Measurements from ENCODE around the gene MFRP. TPM values are rescaled to one million over a fixed set of nuclear protein-coding genes. Genes with fewer than 3 reads are reported as not detected.
A peak's percentile ranks its signal among the peaks of the same experiment; 100 is the strongest.

Gene MFRP
- total and polyA plus RNA-seq, 9 of the 15 experiments (the other 6 are each of a cell fraction or from before 2014, with no cell fraction given) = not detected

GRCh38 chr11:119320776-119321524 is 25.6 kb downstream of the MFRP start:
- H3K4me2 ChIP-seq (ENCODE audit: insufficient read depth, low read length) = peak overlapping the region; percentile 87
- in situ Hi-C loops (cut with MboI) (no loop called here), intact Hi-C loops (cut with micrococcal nuclease) (loop anchor here (5.0 kb wide), 1 partner anchor 394 kb away; the partner anchor contains the start of gene BCL9L)
- peak overlapping the region; percentile 99 for H2AFZ ChIP-seq (ENCODE audit: low read depth, low read length)
- peak overlapping the region; percentile 93 for H3K27ac ChIP-seq (ENCODE audit: extremely low read depth, low read depth, low read length)
- POLR2A ChIA-PET = interaction anchor here (0.5 to 5.1 kb wide), 20 partner anchors 11 to 804 kb away, joined by 3 to 22 read pairs (median 4); partner anchors contain the start of genes C2CD2L, CBL, RNF26 and USP2
- peak overlapping the region; percentile 48 for H3K4me3 ChIP-seq
- FAIRE-seq (no peak), ATAC-seq (peak; percentile 73), DNase-seq (ENCODE audit: extremely low read depth in 1 of 4, low spot score in 3 of 4) (peak; percentile 81 to 84 (median 83))
- H3K79me2 ChIP-seq (ENCODE audit: control insufficient read depth, insufficient read depth, low read length) = peaks cover 21% of the 10 kb centered on the region; the same call in 2 of the 3 replicates
- peaks cover 47 to 66% of the 10 kb centered on the region in 2 experiments for H3K4me1 ChIP-seq (replicated peaks in 1 of 2; ENCODE audit: control insufficient read depth in 2 of 2, insufficient read depth in 2 of 2, low read length in 2 of 2)
- H4K20me1 ChIP-seq (replicated peaks; ENCODE audit: control insufficient read depth, insufficient read depth, low read length) = no peaks in the 10 kb centered on the region
- no peaks in the 10 kb centered on the region for H3K9me1 ChIP-seq (ENCODE audit: control insufficient read depth, insufficient read depth, low read length)
- H3K27me3 ChIP-seq (ENCODE audit: control insufficient read depth in 2 of 2, insufficient read depth in 2 of 2, low read length in 2 of 2) = no peaks in the 10 kb centered on the region; a peak in 1 of 5 replicates
- WGBS (ENCODE audit: insufficient coverage, low coverage, missing lambda C conversion rate) = 1% methylated on average over 40 of the region's 60 CpGs
- CTCF ChIA-PET (ENCODE audit: low intra/inter-chr PET ratio) = interaction anchor here (1.0 kb wide), 1 partner anchor 217 kb away, joined by 3 read pairs; no protein-coding TSS in a partner anchor
- TSS peak; percentile 46 for BruUV-seq (replicated peaks)
- H3K9ac ChIP-seq (ENCODE audit: insufficient read depth in 1 of 2, low read depth in 2 of 2, low read length in 2 of 2) = peak overlapping the region; percentile 85 to 91
- H3K36me3 ChIP-seq (ENCODE audit: control insufficient read depth, insufficient read depth, low read length) = no peaks in the 10 kb centered on the region
- H3K9me3 ChIP-seq (replicated peaks; ENCODE audit: control insufficient read depth, insufficient read depth, low read depth, low read length) = no peaks in the 10 kb centered on the region
- no peak for TF ChIP-seq IRF1 (CRISPR knock-in tag; IDR thresholded peaks at IDR 0.05; ENCODE audit: borderline replicate concordance)
- peak; percentile 86 for TF ChIP-seq ETV1 (tag; conservative IDR thresholded peaks at IDR 0.05; ENCODE audit: low read depth)
- TF ChIP-seq, protein P1, sequence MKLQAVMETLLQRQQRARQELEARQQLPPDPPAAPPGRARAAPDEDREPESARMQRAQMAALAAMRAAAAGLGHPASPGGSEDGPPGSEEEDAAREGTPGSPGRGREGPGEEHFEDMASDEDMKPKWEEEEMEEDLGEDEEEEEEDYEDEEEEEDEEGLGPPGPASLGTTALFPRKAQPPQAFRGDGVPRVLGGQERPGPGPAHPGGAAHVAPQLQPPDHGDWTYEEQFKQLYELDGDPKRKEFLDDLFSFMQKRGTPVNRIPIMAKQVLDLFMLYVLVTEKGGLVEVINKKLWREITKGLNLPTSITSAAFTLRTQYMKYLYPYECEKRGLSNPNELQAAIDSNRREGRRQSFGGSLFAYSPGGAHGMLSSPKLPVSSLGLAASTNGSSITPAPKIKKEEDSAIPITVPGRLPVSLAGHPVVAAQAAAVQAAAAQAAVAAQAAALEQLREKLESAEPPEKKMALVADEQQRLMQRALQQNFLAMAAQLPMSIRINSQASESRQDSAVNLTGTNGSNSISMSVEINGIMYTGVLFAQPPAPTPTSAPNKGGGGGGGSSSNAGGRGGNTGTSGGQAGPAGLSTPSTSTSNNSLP (IDR thresholded peaks at IDR 0.05; ENCODE audit: borderline replicate concordance, low read depth, low read length) = no peak
- no peak for TF ChIP-seq PRPF4 (IDR thresholded peaks at IDR 0.05; ENCODE audit: insufficient read depth, low read depth, low read length, poor library complexity, severe bottlenecking)
- TF ChIP-seq JUNB (CRISPR knock-in tag; conservative IDR thresholded peaks at IDR 0.05) = no peak
- TF ChIP-seq MCM2 (IDR thresholded peaks at IDR 0.05; ENCODE audit: low read depth) = no peak
- no peak for TF ChIP-seq HDGF (IDR thresholded peaks at IDR 0.05)
- TF ChIP-seq E2F3 (CRISPR knock-in tag; IDR thresholded peaks at IDR 0.05) = no peak
- no peak for TF ChIP-seq CBX8 (IDR thresholded peaks at IDR 0.05; ENCODE audit: borderline replicate concordance, extremely low read depth, low read depth, low read length, poor library complexity, severe bottlenecking)
- TF ChIP-seq SRSF9 (IDR thresholded peaks at IDR 0.05; ENCODE audit: borderline replicate concordance, low read depth, low read length) = no peak
- TF ChIP-seq TCFL5 (CRISPR knock-in tag; conservative IDR thresholded peaks at IDR 0.05) = no peak
- 0 out of 2 replicates have a peak, but pooled peaks have one; percentile 42 for TF ChIP-seq NR1H2 (CRISPR knock-in tag; IDR thresholded peaks at IDR 0.05)
- TF ChIP-seq ZNF133 (CRISPR knock-in tag; IDR thresholded peaks at IDR 0.05) = no peak
- peak; percentile 54 for TF ChIP-seq GABPA (tag; conservative IDR thresholded peaks at IDR 0.05; ENCODE audit: low read depth)
- TF ChIP-seq EP400 (IDR thresholded peaks at IDR 0.05) = peak; percentile 57
- no peak for TF ChIP-seq PTBP1 (IDR thresholded peaks at IDR 0.05; ENCODE audit: low read depth, low read length)
- no peak for TF ChIP-seq CTCFL (IDR thresholded peaks at IDR 0.05; ENCODE audit: borderline replicate concordance, insufficient read depth, low read depth, low read length, poor library complexity, severe bottlenecking)

Measured in K562 (cell line).